Fibroblast of pulmonary artery (primary cell): ENCODE data around the gene INSR.

Source experiments
- DNase-seq: peaks from one replicate; pipeline ENCODE4 v3.0.0-alpha.2; 2010; ENCODE audit warnings: low read depth
- H3K4me3 ChIP-seq: replicated peaks from 2 replicates; pipeline ENCODE4 v1.5.1; 2011; ENCODE audit warnings: low read depth, mild to moderate bottlenecking, control low read depth, low read length, moderate library complexity
- CTCF ChIP-seq: IDR thresholded peaks from 2 replicates; pipeline ENCODE4 v1.5.1; 2011; ENCODE audit warnings: mild to moderate bottlenecking, control low read depth, low read length, inconsistent platforms; ENCODE audit errors: missing control alignments

INSR gene

GRCh38 chr19:7104747-7105447, 189.3 kb downstream of the INSR start:
- TF ChIP-seq CTCF = no peak
- DNase-seq = no peak
- H3K4me3 ChIP-seq = no peak overlapping the region

GRCh38 chr19:7101498-7102253, 192.5 kb downstream of the INSR start:
- DNase-seq = no peak
- H3K4me3 ChIP-seq = no peak overlapping the region
- no peak for TF ChIP-seq CTCF

GRCh38 chr19:7099597-7099921, 194.7 kb downstream of the INSR start:
- no peak for DNase-seq
- no peak for TF ChIP-seq CTCF
- H3K4me3 ChIP-seq = peak overlapping the region; percentile 76

GRCh38 chr19:7098701-7099596, 195.3 kb downstream of the INSR start:
- peak; percentile 93 for DNase-seq
- no peak for TF ChIP-seq CTCF
- peak overlapping the region; percentile 76 for H3K4me3 ChIP-seq

- no peak for TF ChIP-seq CTCF
- peak overlapping the region; percentile 76 for H3K4me3 ChIP-seq
- DNase-seq = no peak
Observed at GRCh38 chr19:7098096-7098495, 196.1 kb downstream of the INSR start.

GRCh38 chr19:7088999-7089398, 205.2 kb downstream of the INSR start:
- no peak for TF ChIP-seq CTCF
- no peak overlapping the region for H3K4me3 ChIP-seq
- no peak for DNase-seq
